Loucy (cell line): ENCODE measurements around the gene TMEM30B.

Experiments
- H2AFZ ChIP-seq: fragments of 200-600 bp; sonication (generic); 2 replicates; pipeline ENCODE4 v1.6.0; 2016; ENCODE audit warnings: antibody characterized with exemption, mild to moderate bottlenecking, low read length, moderate library complexity
- H3F3A ChIP-seq: fragments of 200-600 bp; 2 replicates; pipeline ENCODE4 v1.6.0; 2016; ENCODE audit warnings: antibody characterized with exemption, low read depth, mild to moderate bottlenecking
- H3K27me3 ChIP-seq: fragments of 200-600 bp; sonication (generic); 2 replicates; pipeline ENCODE4 v1.6.1; 2014; ENCODE audit warnings: low read length, mild to moderate bottlenecking; ENCODE audit not compliant: insufficient read depth, poor library complexity, severe bottlenecking
- H3K36me3 ChIP-seq: fragments of 200-600 bp; sonication (generic); 2 replicates; pipeline ENCODE4 v1.6.1; 2016; ENCODE audit warnings: low read length; ENCODE audit not compliant: insufficient read depth
- H3K4me1 ChIP-seq: fragments of 200-600 bp; sonication (generic); 2 replicates; pipeline ENCODE4 v1.5.1; 2014; ENCODE audit warnings: low read length, mild to moderate bottlenecking; ENCODE audit not compliant: insufficient read depth, poor library complexity, severe bottlenecking
- H3K4me2 ChIP-seq: fragments of 200-600 bp; sonication (generic); 2 replicates; pipeline ENCODE4 v1.6.0; 2014; ENCODE audit warnings: antibody characterized with exemption, low read length, low read depth, mild to moderate bottlenecking; ENCODE audit not compliant: poor library complexity, severe bottlenecking
- H3K4me3 ChIP-seq: fragments of 200-600 bp; sonication (generic); 2 replicates; pipeline ENCODE4 v1.5.1; 2014; ENCODE audit warnings: low read length, mild to moderate bottlenecking, mixed read lengths; ENCODE audit not compliant: poor library complexity, severe bottlenecking
- H3K79me2 ChIP-seq: fragments of 200-600 bp; sonication (generic); 2 replicates; pipeline ENCODE4 v1.6.1; 2014; ENCODE audit warnings: low read length; ENCODE audit not compliant: insufficient read depth
- H3K9ac ChIP-seq: fragments of 200-600 bp; sonication (generic); 2 replicates; pipeline ENCODE4 v1.6.0; 2014; ENCODE audit warnings: mild to moderate bottlenecking, low read depth, low read length, moderate library complexity; ENCODE audit not compliant: poor library complexity, severe bottlenecking
- H3K9me2 ChIP-seq: fragments of 200-600 bp; sonication (generic); replicated peaks from 2 replicates; pipeline ENCODE4 v1.6.1; 2016; ENCODE audit warnings: low read depth, low read length, mixed read lengths
- H3K9me3 ChIP-seq: fragments of 200-600 bp; sonication (generic); 2 replicates; pipeline ENCODE4 v1.6.1; 2014; ENCODE audit warnings: mild to moderate bottlenecking, antibody characterized with exemption, low read length, low read depth; ENCODE audit not compliant: insufficient read depth
- H4K20me1 ChIP-seq: fragments of 200-600 bp; sonication (generic); 2 replicates; pipeline ENCODE4 v1.6.0; 2014; ENCODE audit warnings: antibody characterized with exemption, low read length, mild to moderate bottlenecking; ENCODE audit not compliant: insufficient read depth, poor library complexity, severe bottlenecking
- CTCF ChIP-seq: fragments of 200-600 bp; sonication (generic); conservative IDR thresholded peaks from 2 replicates; pipeline ENCODE4 v1.5.1; 2014; ENCODE audit warnings: mild to moderate bottlenecking, antibody characterized with exemption, low read length
- EZH2phosphoT487 ChIP-seq: fragments of 200-600 bp; IDR thresholded peaks from 2 replicates; pipeline ENCODE4 v1.6.1; 2018; ENCODE audit warnings: antibody characterized with exemption, mild to moderate bottlenecking, moderate library complexity, borderline replicate concordance

TMEM30B gene

DNA sequence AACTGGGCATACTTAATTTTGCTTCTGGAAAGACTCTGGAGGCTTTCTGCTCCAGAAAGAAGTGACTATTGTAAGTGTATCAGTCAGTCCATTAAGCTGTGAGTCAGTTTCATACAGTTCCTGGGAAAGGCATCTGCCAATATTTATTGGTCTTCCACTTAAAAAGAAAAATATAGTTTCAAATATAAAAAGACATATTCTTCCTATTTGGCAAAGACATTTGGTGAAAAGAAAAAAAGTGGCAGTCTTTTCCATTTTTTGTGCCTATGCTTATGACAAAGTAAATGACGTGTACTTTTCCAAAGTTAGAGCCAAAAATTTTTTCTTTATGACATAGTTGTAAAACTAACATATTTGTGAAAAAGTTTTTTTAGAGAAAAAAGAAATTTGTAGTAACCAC lies 12.3 kb downstream of the TMEM30B start:
- Histone ChIP-seq H3K9me2 (no peaks in the 10 kb centered on the region), H3K9ac (no peak overlapping the region), H3K27me3 (no peaks in the 10 kb centered on the region), H3K4me1 (peaks cover 4% of the 10 kb centered on the region), H3K79me2 (no peaks in the 10 kb centered on the region), H3F3A (no peaks in the 10 kb centered on the region), H3K4me3 (no peak overlapping the region), H3K4me2 (no peak overlapping the region), H3K36me3 (no peaks in the 10 kb centered on the region), H2AFZ (no peak overlapping the region), H3K9me3 (no peaks in the 10 kb centered on the region), H4K20me1 (no peaks in the 10 kb centered on the region)
- TF ChIP-seq CTCF = no peak
- no peak for TF ChIP-seq EZH2phosphoT487

GRCh38 chr14:61266891-61267740 lies 14.0 kb downstream of the TMEM30B start:
- H3K9me3 ChIP-seq = no peaks in the 10 kb centered on the region
- H3K4me3 ChIP-seq = no peak overlapping the region
- H3F3A ChIP-seq = no peaks in the 10 kb centered on the region
- peaks cover 4% of the 10 kb centered on the region for H3K4me1 ChIP-seq
- H3K9me2 ChIP-seq = no peaks in the 10 kb centered on the region
- H2AFZ ChIP-seq = no peak overlapping the region
- TF ChIP-seq CTCF (no peak), EZH2phosphoT487 (no peak)
- no peak overlapping the region for H3K4me2 ChIP-seq
- no peaks in the 10 kb centered on the region for H4K20me1 ChIP-seq
- H3K79me2 ChIP-seq = no peaks in the 10 kb centered on the region
- H3K9ac ChIP-seq = no peak overlapping the region
- H3K27me3 ChIP-seq = no peaks in the 10 kb centered on the region
- no peaks in the 10 kb centered on the region for H3K36me3 ChIP-seq

- H3K4me3 ChIP-seq = no peak overlapping the region
- no peaks in the 10 kb centered on the region for H3F3A ChIP-seq
- H3K36me3 ChIP-seq = no peaks in the 10 kb centered on the region
- H2AFZ ChIP-seq = no peak overlapping the region
- no peak overlapping the region for H3K4me2 ChIP-seq
- no peaks in the 10 kb centered on the region for H3K9me2 ChIP-seq
- H4K20me1 ChIP-seq = no peaks in the 10 kb centered on the region
- H3K4me1 ChIP-seq = peaks cover 4% of the 10 kb centered on the region
- H3K9me3 ChIP-seq = no peaks in the 10 kb centered on the region
- H3K27me3 ChIP-seq = no peaks in the 10 kb centered on the region
- no peak for TF ChIP-seq CTCF
- TF ChIP-seq EZH2phosphoT487 = no peak
- H3K9ac ChIP-seq = no peak overlapping the region
- H3K79me2 ChIP-seq = no peaks in the 10 kb centered on the region
Observed at GRCh38 chr14:61266436-61266835, 14.7 kb downstream of the TMEM30B start.
